HCT116 (cell line): Measurements from ENCODE around the gene PPP1R3G. TPM values are rescaled to one million over a fixed set of nuclear protein-coding genes. Genes with fewer than 3 reads are reported as not detected.

Source experiments
- ATAC-seq: fragments of 200-7000 bp; cut with Tn5 transposase; 2 replicates; pipeline ENCODE4 v1.9.1; 2020; ENCODE audit warnings: mild to moderate bottlenecking, moderate library complexity
- BruUV-seq: library from RNA; stranded (reverse); fragments of 400-500 nt; replicated peaks from 2 replicates; lab custom pipeline; 2021; lab: Mats Ljungman, UMichigan
- CTCF ChIA-PET: fragments of 300-600 bp; sonication (Branson Sonifier 250); formaldehyde crosslinking; loops from one replicate; lab custom pipeline; 2021; ENCODE audit warnings: antibody characterized with exemption; lab: Charles Lee
- POLR2A ChIA-PET: fragments of 300-600, 350-600 bp; sonication (Branson Sonifier 250); formaldehyde crosslinking; loops from one replicate; lab custom pipeline; 2021; ENCODE audit warnings: antibody characterized with exemption; lab: Charles Lee
- RAD21 ChIA-PET, 2 experiments: fragments of 300-600 bp; sonication (Branson Sonifier 250); formaldehyde crosslinking; loops; one replicate each; lab custom pipeline; 2023; ENCODE audit warnings: low total read pairs in 2 of 2; ENCODE audit not compliant: uncharacterized antibody in 2 of 2, unreplicated experiment in 2 of 2, low non-redundant PET in 1 of 2; lab: Charles Lee
- DNase-seq: peaks from one replicate; pipeline ENCODE4 v3.0.0-alpha.2; 2010; ENCODE audit warnings: low read depth, low spot score
- H2AFZ ChIP-seq: fragments of 200-600 bp; shearing (Covaris generic), sonication (generic); 2 replicates; pipeline ENCODE4 v1.6.1; 2017; ENCODE audit warnings: low read depth, mixed run types, mixed read lengths, antibody characterized with exemption, low read length; ENCODE audit not compliant: poor library complexity, severe bottlenecking
- H3K27ac ChIP-seq: 2 replicates; pipeline ENCODE4 v1.5.1; 2012; ENCODE audit warnings: low read depth, low read length
- H3K27me3 ChIP-seq: fragments of 200-600 bp; sonication (generic); 2 replicates; pipeline ENCODE4 v1.6.1; 2016; ENCODE audit warnings: mixed run types, low read length, mixed read lengths; ENCODE audit not compliant: insufficient read depth
- H3K36me3 ChIP-seq, 2 experiments: fragments of 200-500 bp in 1 of 2; fragments of 200-600 bp in 1 of 2; sonication (Bioruptor generic) in 1 of 2; sonication (generic) in 1 of 2; 2 replicates each; pipeline versions ENCODE4 v1.5.1 to v1.6.1; 2014 to 2016; ENCODE audit warnings: low read length in 2 of 2, inconsistent platforms in 1 of 2, mixed read lengths in 1 of 2, mixed run types in 1 of 2; ENCODE audit not compliant: insufficient read depth in 2 of 2, control insufficient read depth in 1 of 2
- H3K4me1 ChIP-seq, 2 experiments: fragments of 200-600 bp in 1 of 2; sonication (generic) in 1 of 2; 2 replicates each; pipeline versions ENCODE4 v1.5.1 to v1.6.1; 2012 to 2017; ENCODE audit warnings: low read length in 2 of 2, inconsistent platforms in 1 of 2, mild to moderate bottlenecking in 1 of 2, mixed read lengths in 1 of 2, mixed run types in 1 of 2, moderate library complexity in 1 of 2; ENCODE audit not compliant: insufficient read depth in 2 of 2, control insufficient read depth in 1 of 2
- H3K4me2 ChIP-seq: fragments of 200-600 bp; sonication (generic); 2 replicates; pipeline ENCODE4 v1.6.1; 2017; ENCODE audit warnings: mixed run types, low read length, mixed read lengths
- H3K4me3 ChIP-seq, 2 experiments: fragments of 200-600 bp in 1 of 2; sonication (generic) in 1 of 2; replicated peaks in 1 of 2; 2 replicates each; pipeline ENCODE4 v1.5.1; 2011 to 2016; ENCODE audit warnings: low read length in 2 of 2, control low read depth in 1 of 2, low read depth in 1 of 2, mild to moderate bottlenecking in 1 of 2, mixed read lengths in 1 of 2, mixed run types in 1 of 2
- H3K79me2 ChIP-seq: fragments of 200-600 bp; sonication (generic); 2 replicates; pipeline ENCODE4 v1.6.1; 2017; ENCODE audit warnings: mild to moderate bottlenecking, mixed run types, low read length, moderate library complexity, mixed read lengths; ENCODE audit not compliant: insufficient read depth
- H3K9ac ChIP-seq: fragments of 200-600 bp; sonication (generic); 2 replicates; pipeline ENCODE4 v1.6.1; 2016; ENCODE audit warnings: low read length, mixed read lengths
- H3K9me2 ChIP-seq: fragments of 200-600 bp; sonication (generic), shearing (Covaris generic); 2 replicates; pipeline ENCODE4 v1.6.1; 2017; ENCODE audit warnings: mixed run types, mild to moderate bottlenecking, moderate library complexity; ENCODE audit not compliant: insufficient read depth
- H3K9me3 ChIP-seq, 2 experiments: fragments of 200-500 bp in 1 of 2; fragments of 200-600 bp in 1 of 2; sonication (Bioruptor generic) in 1 of 2; sonication (generic) in 1 of 2; 2 replicates each; pipeline ENCODE4 v1.6.1; 2014 to 2017; ENCODE audit warnings: low read length in 2 of 2, mixed read lengths in 2 of 2, inconsistent platforms in 1 of 2, low read depth in 1 of 2, mild to moderate bottlenecking in 1 of 2, mixed run types in 1 of 2, moderate library complexity in 1 of 2; ENCODE audit not compliant: control insufficient read depth in 1 of 2, insufficient read depth in 1 of 2
- H4K20me1 ChIP-seq: fragments of 200-600 bp; sonication (generic), shearing (Covaris generic); 2 replicates; pipeline ENCODE4 v1.6.1; 2017; ENCODE audit warnings: mixed run types, mild to moderate bottlenecking, moderate library complexity; ENCODE audit not compliant: insufficient read depth
- EGR1 ChIP-seq: IDR thresholded peaks from 2 replicates; pipeline ENCODE4 v1.6.1; 2012; ENCODE audit warnings: low read depth
- POLR2AphosphoS5 ChIP-seq: IDR thresholded peaks from 2 replicates; pipeline ENCODE4 v1.6.1; 2011; ENCODE audit warnings: mild to moderate bottlenecking, low read depth, low read length, moderate library complexity
- SIN3A ChIP-seq: IDR thresholded peaks from 2 replicates; pipeline ENCODE4 v1.6.1; 2012; ENCODE audit warnings: low read depth
- SRF ChIP-seq: IDR thresholded peaks from 2 replicates; pipeline ENCODE4 v1.6.1; 2012; ENCODE audit warnings: low read depth
- YY1 ChIP-seq: IDR thresholded peaks from 2 replicates; pipeline ENCODE4 v1.6.1; 2011; ENCODE audit warnings: low read length, low read depth, moderate library complexity, mild to moderate bottlenecking; ENCODE audit not compliant: insufficient replicate concordance; ENCODE audit errors: extremely low read depth
- ZFX ChIP-seq: fragments of 450-650 bp; IDR thresholded peaks from 2 replicates; pipeline ENCODE4 v1.6.1; 2017
- intact Hi-C: fragments of 100-400 bp; cut with micrococcal nuclease; formaldehyde crosslinking; loops from 2 replicates; pipeline ENCODE4 v1.10.0; 2022
- total RNA-seq: library from RNA; stranded (reverse); gene quantifications from one replicate; pipeline ENCODE4 v1.2.1, GENCODE V29; 2021; ENCODE audit not compliant: unreplicated experiment
- TF ChIP-seq, protein P1 (sequence below): IDR thresholded peaks from 2 replicates; pipeline ENCODE4 v1.6.1; 2012
- TF ChIP-seq, protein P2 (sequence below), 3 experiments: fragments of 200-600 bp in 1 of 3; sonication (generic) in 1 of 3; IDR thresholded peaks in 2 of 3; conservative IDR thresholded peaks in 1 of 3; 2 replicates each; pipeline ENCODE4 v1.5.1; 2012 to 2017; ENCODE audit warnings: low read depth in 2 of 3, low read length in 2 of 3, antibody characterized with exemption in 1 of 3, borderline replicate concordance in 1 of 3, control low read depth in 1 of 3, mild to moderate bottlenecking in 1 of 3, mixed read lengths in 1 of 3, mixed run types in 1 of 3, moderate library complexity in 1 of 3; ENCODE audit not compliant: insufficient read depth in 1 of 3
- TF ChIP-seq, protein P3 (sequence below): IDR thresholded peaks from 2 replicates; pipeline ENCODE4 v1.6.1; 2012; ENCODE audit warnings: low read depth

PPP1R3G gene
- total RNA-seq, 1 experiment from 2014 or later = 0.27 TPM

DNA sequence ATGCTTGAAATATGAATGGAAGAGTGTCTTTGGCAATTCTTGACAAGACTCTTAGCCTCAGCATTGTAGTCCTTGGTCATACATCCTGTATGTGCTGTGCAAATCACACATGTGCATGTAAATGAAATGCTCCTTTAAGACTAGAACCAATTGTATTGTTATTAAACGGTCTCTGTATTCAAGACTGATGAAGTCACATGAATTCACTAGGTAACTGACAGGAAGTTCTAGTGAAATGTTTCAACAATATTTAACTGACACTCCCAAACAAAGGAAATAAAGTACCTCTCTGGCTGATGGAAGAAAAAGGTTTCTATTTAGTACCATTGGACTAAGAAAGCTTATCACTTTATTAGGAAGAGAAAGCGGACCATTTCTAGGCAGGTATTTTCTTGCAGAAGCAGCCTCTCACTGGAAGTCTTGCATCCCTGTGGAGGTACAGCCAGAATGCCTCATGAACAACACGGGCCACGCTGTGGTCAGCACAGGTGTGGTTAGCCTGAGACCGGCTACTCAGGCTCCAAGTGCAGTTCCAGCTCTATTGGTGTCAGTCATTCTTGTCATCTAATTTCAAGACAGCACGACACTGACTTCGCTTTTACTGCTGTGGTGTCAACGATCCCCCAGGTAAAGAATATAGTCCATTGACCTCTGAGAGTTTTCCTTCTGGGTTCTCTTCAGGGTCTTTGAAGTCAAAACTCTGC, 17.3 kb downstream of the PPP1R3G start:
- Histone ChIP-seq H3K79me2 (no peaks in the 10 kb centered on the region), H3K4me2 (no peak overlapping the region), H3K9me2 (no peaks in the 10 kb centered on the region), H3K4me1 (peaks cover 0 to 8% of the 10 kb centered on the region in 2 experiments; a peak in 2 of 4 replicates), H3K27me3 (no peaks in the 10 kb centered on the region), H3K4me3 (no peak overlapping the region), H3K27ac (no peak overlapping the region), H3K9me3 (no peaks in the 10 kb centered on the region), H2AFZ (no peak overlapping the region), H3K9ac (no peak overlapping the region), H4K20me1 (no peaks in the 10 kb centered on the region), H3K36me3 (no peaks in the 10 kb centered on the region)
- BruUV-seq = no TSS peak
- DNase-seq (no peak), ATAC-seq (no peak)
- RAD21 ChIA-PET = no interaction called here
- CTCF ChIA-PET = no interaction called here
- intact Hi-C loops = no loop called here
- TF ChIP-seq SIN3A = no peak
- TF ChIP-seq, protein P1, sequence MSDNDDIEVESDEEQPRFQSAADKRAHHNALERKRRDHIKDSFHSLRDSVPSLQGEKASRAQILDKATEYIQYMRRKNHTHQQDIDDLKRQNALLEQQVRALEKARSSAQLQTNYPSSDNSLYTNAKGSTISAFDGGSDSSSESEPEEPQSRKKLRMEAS = no peak
- TF ChIP-seq, protein P2, sequence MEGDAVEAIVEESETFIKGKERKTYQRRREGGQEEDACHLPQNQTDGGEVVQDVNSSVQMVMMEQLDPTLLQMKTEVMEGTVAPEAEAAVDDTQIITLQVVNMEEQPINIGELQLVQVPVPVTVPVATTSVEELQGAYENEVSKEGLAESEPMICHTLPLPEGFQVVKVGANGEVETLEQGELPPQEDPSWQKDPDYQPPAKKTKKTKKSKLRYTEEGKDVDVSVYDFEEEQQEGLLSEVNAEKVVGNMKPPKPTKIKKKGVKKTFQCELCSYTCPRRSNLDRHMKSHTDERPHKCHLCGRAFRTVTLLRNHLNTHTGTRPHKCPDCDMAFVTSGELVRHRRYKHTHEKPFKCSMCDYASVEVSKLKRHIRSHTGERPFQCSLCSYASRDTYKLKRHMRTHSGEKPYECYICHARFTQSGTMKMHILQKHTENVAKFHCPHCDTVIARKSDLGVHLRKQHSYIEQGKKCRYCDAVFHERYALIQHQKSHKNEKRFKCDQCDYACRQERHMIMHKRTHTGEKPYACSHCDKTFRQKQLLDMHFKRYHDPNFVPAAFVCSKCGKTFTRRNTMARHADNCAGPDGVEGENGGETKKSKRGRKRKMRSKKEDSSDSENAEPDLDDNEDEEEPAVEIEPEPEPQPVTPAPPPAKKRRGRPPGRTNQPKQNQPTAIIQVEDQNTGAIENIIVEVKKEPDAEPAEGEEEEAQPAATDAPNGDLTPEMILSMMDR (IDR thresholded peaks at IDR 0.05 in 2 of 3, conservative IDR thresholded peaks at IDR 0.05 in 1 of 3; ENCODE audit: borderline replicate concordance in 1 of 3, insufficient read depth in 1 of 3, low read depth in 2 of 3, low read length in 2 of 3) = no peak
- no peak for TF ChIP-seq SRF
- POLR2A ChIA-PET = no interaction called here

DNA sequence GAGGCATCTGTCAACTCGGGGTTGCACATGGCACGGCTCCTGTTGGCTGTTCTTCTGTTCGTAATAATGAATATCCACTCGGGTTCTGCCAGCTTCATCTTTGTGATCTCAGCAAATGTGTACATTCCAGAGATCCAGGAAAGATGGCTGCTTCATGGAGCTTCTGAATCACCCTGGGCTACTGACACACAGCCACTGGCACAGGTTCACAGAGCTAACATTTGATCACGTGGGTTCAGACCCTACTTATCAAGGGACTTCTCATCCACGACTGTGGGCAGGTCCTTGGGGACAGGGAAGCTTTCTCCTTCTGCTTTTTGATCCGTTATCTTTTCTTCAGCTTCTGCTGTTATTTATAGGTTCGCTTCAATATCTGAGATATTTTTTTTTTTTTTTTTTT, 18.1 kb downstream of the PPP1R3G start:
- RAD21 ChIA-PET = no interaction called here
- Histone ChIP-seq H3K9me2 (no peaks in the 10 kb centered on the region), H3K79me2 (no peaks in the 10 kb centered on the region), H3K4me3 (no peak overlapping the region), H3K9me3 (no peaks in the 10 kb centered on the region), H3K4me2 (no peak overlapping the region), H3K4me1 (peaks cover 0 to 8% of the 10 kb centered on the region in 2 experiments; a peak in 2 of 4 replicates), H3K36me3 (no peaks in the 10 kb centered on the region), H3K27me3 (no peaks in the 10 kb centered on the region), H3K9ac (no peak overlapping the region), H4K20me1 (no peaks in the 10 kb centered on the region), H2AFZ (no peak overlapping the region), H3K27ac (no peak overlapping the region)
- no peak for DNase-seq
- intact Hi-C loops = no loop called here
- CTCF ChIA-PET = no interaction called here
- POLR2A ChIA-PET = no interaction called here
- BruUV-seq = no TSS peak
- no peak for ATAC-seq
- no peak for TF ChIP-seq POLR2AphosphoS5
- TF ChIP-seq ZFX = no peak
- TF ChIP-seq YY1 = no peak
- TF ChIP-seq SRF = no peak
- TF ChIP-seq EGR1 = no peak
- no peak for TF ChIP-seq SIN3A
- TF ChIP-seq, protein P3, sequence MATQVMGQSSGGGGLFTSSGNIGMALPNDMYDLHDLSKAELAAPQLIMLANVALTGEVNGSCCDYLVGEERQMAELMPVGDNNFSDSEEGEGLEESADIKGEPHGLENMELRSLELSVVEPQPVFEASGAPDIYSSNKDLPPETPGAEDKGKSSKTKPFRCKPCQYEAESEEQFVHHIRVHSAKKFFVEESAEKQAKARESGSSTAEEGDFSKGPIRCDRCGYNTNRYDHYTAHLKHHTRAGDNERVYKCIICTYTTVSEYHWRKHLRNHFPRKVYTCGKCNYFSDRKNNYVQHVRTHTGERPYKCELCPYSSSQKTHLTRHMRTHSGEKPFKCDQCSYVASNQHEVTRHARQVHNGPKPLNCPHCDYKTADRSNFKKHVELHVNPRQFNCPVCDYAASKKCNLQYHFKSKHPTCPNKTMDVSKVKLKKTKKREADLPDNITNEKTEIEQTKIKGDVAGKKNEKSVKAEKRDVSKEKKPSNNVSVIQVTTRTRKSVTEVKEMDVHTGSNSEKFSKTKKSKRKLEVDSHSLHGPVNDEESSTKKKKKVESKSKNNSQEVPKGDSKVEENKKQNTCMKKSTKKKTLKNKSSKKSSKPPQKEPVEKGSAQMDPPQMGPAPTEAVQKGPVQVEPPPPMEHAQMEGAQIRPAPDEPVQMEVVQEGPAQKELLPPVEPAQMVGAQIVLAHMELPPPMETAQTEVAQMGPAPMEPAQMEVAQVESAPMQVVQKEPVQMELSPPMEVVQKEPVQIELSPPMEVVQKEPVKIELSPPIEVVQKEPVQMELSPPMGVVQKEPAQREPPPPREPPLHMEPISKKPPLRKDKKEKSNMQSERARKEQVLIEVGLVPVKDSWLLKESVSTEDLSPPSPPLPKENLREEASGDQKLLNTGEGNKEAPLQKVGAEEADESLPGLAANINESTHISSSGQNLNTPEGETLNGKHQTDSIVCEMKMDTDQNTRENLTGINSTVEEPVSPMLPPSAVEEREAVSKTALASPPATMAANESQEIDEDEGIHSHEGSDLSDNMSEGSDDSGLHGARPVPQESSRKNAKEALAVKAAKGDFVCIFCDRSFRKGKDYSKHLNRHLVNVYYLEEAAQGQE = no peak
- TF ChIP-seq, protein P2 (IDR thresholded peaks at IDR 0.05 in 2 of 3, conservative IDR thresholded peaks at IDR 0.05 in 1 of 3; ENCODE audit: borderline replicate concordance in 1 of 3, insufficient read depth in 1 of 3, low read depth in 2 of 3, low read length in 2 of 3) = no peak
